Muscle layer of colon (tissue), 2 donors: ENCODE results near the gene LCLAT1.

Experiments used
- H3K27ac ChIP-seq: one replicate; pipeline ENCODE4 v1.7.0; 2013; ENCODE audit warnings: low read depth, mild to moderate bottlenecking, low read length, moderate library complexity
- H3K27me3 ChIP-seq, 2 donors: one replicate each; pipeline ENCODE4 v1.7.0; 2013; ENCODE audit warnings: low read length in 2 of 2, mild to moderate bottlenecking in 2 of 2; ENCODE audit not compliant: insufficient read depth in 2 of 2, control insufficient read depth in 1 of 2
- H3K36me3 ChIP-seq: one replicate; pipeline ENCODE4 v1.7.0; 2013; ENCODE audit warnings: mild to moderate bottlenecking, low read length; ENCODE audit not compliant: insufficient read depth
- H3K4me1 ChIP-seq: one replicate; pipeline ENCODE4 v1.7.0; 2013; ENCODE audit warnings: mild to moderate bottlenecking, low read length; ENCODE audit not compliant: insufficient read depth
- H3K4me3 ChIP-seq, 2 donors: one replicate each; pipeline ENCODE4 v1.7.0; 2013; ENCODE audit warnings: low read length in 2 of 2, low read depth in 1 of 2, mild to moderate bottlenecking in 1 of 2, moderate library complexity in 1 of 2
- H3K9ac ChIP-seq: one replicate; pipeline ENCODE4 v1.7.0; 2013; ENCODE audit warnings: low read length
- H3K9me3 ChIP-seq: one replicate; pipeline ENCODE4 v1.7.0; 2013; ENCODE audit warnings: mild to moderate bottlenecking, low read length
- donor health status: abdominal sarcoma.
- donor health status: Adenocarcinoma of cecum.

The LCLAT1 gene

DNA sequence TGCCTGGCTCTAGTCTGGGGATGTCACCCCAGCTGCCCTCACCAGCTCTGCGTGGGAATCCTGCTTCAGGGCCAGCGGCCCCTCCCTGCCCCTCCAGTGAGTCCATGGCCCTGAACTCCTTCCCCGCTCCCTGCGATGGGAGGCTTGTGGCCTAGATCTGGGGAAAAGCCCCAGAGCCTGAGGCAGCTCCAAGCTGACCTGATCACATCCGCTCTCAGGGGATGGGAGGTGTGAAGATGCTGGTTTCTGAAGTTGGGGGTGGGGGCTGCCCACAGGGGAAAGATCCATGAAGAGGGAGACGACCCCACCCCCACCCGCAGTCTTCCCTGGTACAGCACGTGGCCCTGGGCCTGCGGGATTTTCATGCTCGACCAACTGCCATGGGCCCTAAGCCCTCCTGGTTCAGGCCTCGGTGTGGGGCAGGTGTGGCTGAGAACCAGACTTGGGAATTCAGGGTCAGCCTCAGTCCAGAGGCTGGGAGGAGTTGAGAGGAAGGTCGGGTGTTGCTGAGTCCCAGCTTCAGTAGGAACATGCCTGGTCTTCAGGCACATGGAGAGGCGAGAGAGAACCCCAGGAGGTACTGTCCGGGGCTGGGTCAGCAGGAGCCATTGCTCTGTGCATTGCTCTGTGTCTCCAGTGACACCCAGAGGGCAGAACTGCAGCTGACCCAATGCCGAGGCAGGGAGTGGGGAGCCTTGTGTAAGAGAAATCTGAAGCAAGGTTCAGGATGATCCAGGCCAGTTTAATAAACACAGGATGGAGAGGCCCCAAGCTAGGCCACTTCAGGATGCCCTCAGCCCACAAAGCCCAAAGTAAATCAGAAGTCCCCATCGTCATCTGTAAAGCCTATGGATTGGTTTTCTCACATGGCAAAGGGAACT lies 245.1 kb downstream of the LCLAT1 start:
- Histone ChIP-seq H3K4me1 (peaks cover 22% of the 10 kb centered on the region), H3K4me3 (no peak overlapping the region), H3K27me3 (no peaks in the 10 kb centered on the region), H3K9me3 (no peaks in the 10 kb centered on the region), H3K9ac (no peak overlapping the region), H3K36me3 (no peaks in the 10 kb centered on the region), H3K27ac (no peak overlapping the region)

DNA sequence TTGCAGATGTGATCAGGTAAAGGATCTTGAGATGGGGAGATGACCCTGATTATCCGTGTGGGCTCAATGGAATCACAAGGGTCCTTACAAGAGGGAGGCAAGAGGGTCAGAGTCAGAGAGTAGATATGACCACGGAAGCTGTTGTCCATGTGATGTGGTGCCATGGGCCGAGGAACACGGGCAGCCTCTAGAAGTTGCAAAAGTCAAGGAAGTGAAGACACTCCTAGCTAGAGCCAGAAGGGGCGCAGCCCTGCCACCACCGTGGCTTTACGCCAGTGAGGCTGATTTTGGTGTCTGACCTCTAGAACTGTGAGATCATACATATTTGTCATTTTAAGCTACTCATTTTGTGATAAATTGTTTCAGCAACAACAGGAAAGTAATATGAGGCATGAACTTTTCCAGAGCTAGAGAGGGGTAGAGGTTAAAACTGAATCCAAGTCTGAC lies 245.8 kb downstream of the LCLAT1 start:
- no peaks in the 10 kb centered on the region for H3K9me3 ChIP-seq
- H3K9ac ChIP-seq = no peak overlapping the region
- H3K4me3 ChIP-seq = no peak overlapping the region
- no peaks in the 10 kb centered on the region for H3K36me3 ChIP-seq
- H3K27me3 ChIP-seq = no peaks in the 10 kb centered on the region
- peaks cover 22% of the 10 kb centered on the region for H3K4me1 ChIP-seq
- H3K27ac ChIP-seq = no peak overlapping the region
